Upper lobe of left lung (tissue), 6 donors: ENCODE data around the gene SLC12A7. TPM values are rescaled to one million over a fixed set of nuclear protein-coding genes. Genes with fewer than 3 reads are reported as not detected.

Experiments
- ATAC-seq, 2 donors: fragments of 200-7000 bp; cut with Tn5 transposase; one replicate each; pipeline ENCODE4 v1.9.1; 2022; ENCODE audit warnings: mild to moderate bottlenecking in 2 of 2, moderate library complexity in 2 of 2; ENCODE audit not compliant: low FRiP score in 2 of 2
- DNase-seq, 2 donors: peaks; one replicate each; pipeline ENCODE4 v3.0.0-alpha.2; 2019 to 2020
- H3K27ac ChIP-seq, 4 donors: fragments of 200-600 bp; sonication (generic); one replicate each; pipeline ENCODE4 v1.5.1; 2016 to 2019
- H3K27me3 ChIP-seq, 4 donors: fragments of 200-600 bp; sonication (generic); one replicate each; pipeline ENCODE4 v1.5.1; 2017 to 2019
- H3K36me3 ChIP-seq, 4 donors: fragments of 200-600 bp; sonication (generic); one replicate each; pipeline ENCODE4 v1.5.1; 2016 to 2019
- H3K4me1 ChIP-seq, 4 donors: fragments of 200-600 bp; sonication (generic); one replicate each; pipeline ENCODE4 v1.5.1; 2018 to 2019
- H3K4me3 ChIP-seq, 4 donors: fragments of 200-600 bp; sonication (generic); one replicate each; pipeline ENCODE4 v1.5.1; 2017 to 2019; ENCODE audit warnings: mild to moderate bottlenecking in 2 of 4, moderate library complexity in 1 of 4
- H3K9me3 ChIP-seq, 4 donors: fragments of 200-600 bp; sonication (generic); one replicate each; pipeline ENCODE4 v1.5.1; 2018 to 2019
- CTCF ChIP-seq, 6 experiments: fragments of 450-650 bp in 4 of 6; fragments of 200-600 bp in 2 of 6; sonication (generic) in 2 of 6; IDR thresholded peaks; one replicate each; pipeline ENCODE4 v1.5.1; 2016 to 2019; ENCODE audit warnings: antibody characterized with exemption in 6 of 6
- EP300 ChIP-seq, 4 donors: sonication (generic); formaldehyde crosslinking; IDR thresholded peaks; one replicate each; pipeline ENCODE4 v1.5.1; 2017; ENCODE audit warnings: antibody characterized with exemption in 4 of 4, control low read depth in 2 of 4
- POLR2A ChIP-seq, 4 donors: fragments of 450-650 bp; IDR thresholded peaks; one replicate each; pipeline ENCODE4 v1.5.1; 2016 to 2017; ENCODE audit warnings: antibody characterized with exemption in 4 of 4, mild to moderate bottlenecking in 2 of 4
- POLR2AphosphoS5 ChIP-seq, 2 donors: sonication (generic); formaldehyde crosslinking; IDR thresholded peaks; one replicate each; pipeline ENCODE4 v1.5.1; 2017; ENCODE audit warnings: antibody characterized with exemption in 2 of 2
- WGBS, 2 donors: methylation state at CpG; one replicate each; pipeline ENCODE4 v1.1.5; 2017 to 2018; 5-methylcytosine and 5-hydroxymethylcytosine counted together
- total RNA-seq, 6 donors: library from RNA; depleted of rRNA in 4 of 6; stranded (reverse); fragments of >200 nt in 4 of 6; gene quantifications; one replicate each; pipeline versions ENCODE4 v1.1.0 to v1.2.1, GENCODE V29; 2016 to 2021
- donor health status: DM: no; HTN: no; CAD: no; lungs with moderate emphysema.
- donor health status: DM: no; HTN: yes; CAD: no; lungs with severe emphysema.

Gene SLC12A7
- total RNA-seq, 6 donors from 2014 or later, result 31.3 to 138 (median 48.5) TPM

GRCh38 chr5:1115123-1115815 lies 3.4 kb upstream of the SLC12A7 start:
- no peaks in the 10 kb centered on the region for H3K9me3 ChIP-seq
- TF ChIP-seq POLR2AphosphoS5 (IDR thresholded peaks at IDR 0.05), result no peak
- TF ChIP-seq EP300 (IDR thresholded peaks at IDR 0.05), result no peak
- TF ChIP-seq CTCF (IDR thresholded peaks at IDR 0.05), result no peak
- TF ChIP-seq POLR2A (IDR thresholded peaks at IDR 0.05), result no peak
- DNase-seq (peak in 1 of 2 donors; percentile 65), ATAC-seq (no peak)
- no peak overlapping the region for H3K4me3 ChIP-seq
- no peak overlapping the region for H3K27ac ChIP-seq
- H3K4me1 ChIP-seq, result peaks cover 4 to 19% (median 7%) of the 10 kb centered on the region in 4 donors
- no peaks in the 10 kb centered on the region for H3K27me3 ChIP-seq
- no peaks in the 10 kb centered on the region for H3K36me3 ChIP-seq
- 93 to 98% methylated on average over 21 to 23 of the region's 23 CpGs for WGBS, 2 donors

- Histone ChIP-seq H3K36me3 (no peaks in the 10 kb centered on the region), H3K4me3 (no peak overlapping the region), H3K27me3 (no peaks in the 10 kb centered on the region), H3K4me1 (peaks cover 14 to 32% (median 18%) of the 10 kb centered on the region in 4 donors), H3K27ac (no peak overlapping the region), H3K9me3 (no peaks in the 10 kb centered on the region)
- TF ChIP-seq CTCF (IDR thresholded peaks at IDR 0.05) (no peak), POLR2AphosphoS5 (IDR thresholded peaks at IDR 0.05) (no peak), POLR2A (IDR thresholded peaks at IDR 0.05) (no peak), EP300 (IDR thresholded peaks at IDR 0.05) (no peak)
- ATAC-seq, result no peak
- peak in 1 of 2 donors; percentile 69 for DNase-seq
- 89 to 91% methylated on average over 11 to 17 of the region's 19 CpGs for WGBS, 2 donors
Observed at GRCh38 chr5:1113805-1114586, 2.1 kb upstream of the SLC12A7 start.

GRCh38 chr5:1113332-1113690 lies 1.4 kb upstream of the SLC12A7 start:
- peaks cover 14 to 34% (median 18%) of the 10 kb centered on the region in 4 donors for H3K4me1 ChIP-seq
- H3K9me3 ChIP-seq, result no peaks in the 10 kb centered on the region
- no peak overlapping the region for H3K27ac ChIP-seq
- DNase-seq (peak in 1 of 2 donors; percentile 29), ATAC-seq (no peak)
- H3K4me3 ChIP-seq, result no peak overlapping the region
- WGBS, 2 donors, result 89% methylated on average over 5 of the region's 5 CpGs; no CpG with 5 or more reads in 1 of the 2 donors
- H3K36me3 ChIP-seq, result no peaks in the 10 kb centered on the region
- no peaks in the 10 kb centered on the region for H3K27me3 ChIP-seq
- TF ChIP-seq POLR2A (IDR thresholded peaks at IDR 0.05) (no peak), EP300 (IDR thresholded peaks at IDR 0.05) (no peak), CTCF (IDR thresholded peaks at IDR 0.05) (no peak), POLR2AphosphoS5 (IDR thresholded peaks at IDR 0.05) (no peak)

GRCh38 chr5:1112596-1113331 lies 901 bp upstream of the SLC12A7 start:
- WGBS, 2 donors, result 64 to 77% methylated on average over 9 to 10 of the region's 13 CpGs
- no peak overlapping the region for H3K27ac ChIP-seq
- no peaks in the 10 kb centered on the region for H3K27me3 ChIP-seq
- no peaks in the 10 kb centered on the region for H3K36me3 ChIP-seq
- no peak for ATAC-seq
- peaks cover 14 to 35% (median 18%) of the 10 kb centered on the region in 4 donors for H3K4me1 ChIP-seq
- TF ChIP-seq POLR2A (IDR thresholded peaks at IDR 0.05) (no peak), EP300 (IDR thresholded peaks at IDR 0.05) (no peak), CTCF (IDR thresholded peaks at IDR 0.05) (no peak), POLR2AphosphoS5 (IDR thresholded peaks at IDR 0.05) (no peak)
- no peak overlapping the region for H3K4me3 ChIP-seq
- H3K9me3 ChIP-seq, result no peaks in the 10 kb centered on the region
- DNase-seq, result peak in 1 of 2 donors; percentile 17
